CD14-positive monocyte (primary cell): Measurements from ENCODE around the gene ZDHHC3. TPM values are rescaled to one million over a fixed set of nuclear protein-coding genes. Genes with fewer than 3 reads are reported as not detected.

Source experiments
- DNase-seq, 3 donors: peaks; one replicate each; pipeline ENCODE4 v3.0.0-alpha.2; 2011 to 2022
- H2AFZ ChIP-seq: 2 replicates; pipeline ENCODE4 v1.6.0; 2012; ENCODE audit warnings: mild to moderate bottlenecking, low read depth, low read length, inconsistent platforms; ENCODE audit not compliant: insufficient read depth, poor library complexity, severe bottlenecking
- H3K27ac ChIP-seq, 2 donors: 1 replicate in 1 of 2; 2 replicates in 1 of 2; pipeline ENCODE4 v1.5.1; 2012 to 2013; ENCODE audit warnings: low read length in 2 of 2, control low read depth in 1 of 2, inconsistent platforms in 1 of 2, low read depth in 1 of 2, mild to moderate bottlenecking in 1 of 2
- H3K27me3 ChIP-seq, 2 donors: one replicate each; pipeline versions ENCODE4 v1.6.0 to v1.6.1; 2011 to 2013; ENCODE audit warnings: low read length in 2 of 2; ENCODE audit not compliant: control insufficient read depth in 2 of 2, insufficient read depth in 2 of 2
- H3K36me3 ChIP-seq, 2 donors: replicated peaks in 1 of 2; 1 replicate in 1 of 2; 2 replicates in 1 of 2; pipeline versions ENCODE4 v1.5.1 to v1.6.1; 2012 to 2013; ENCODE audit warnings: low read length in 2 of 2, control low read depth in 1 of 2, inconsistent platforms in 1 of 2, mild to moderate bottlenecking in 1 of 2; ENCODE audit not compliant: insufficient read depth in 2 of 2, control insufficient read depth in 1 of 2
- H3K4me1 ChIP-seq, 2 donors: 1 replicate in 1 of 2; 2 replicates in 1 of 2; pipeline versions ENCODE4 v1.5.1 to v1.6.1; 2012 to 2013; ENCODE audit warnings: low read length in 2 of 2, control low read depth in 1 of 2, inconsistent platforms in 1 of 2, mild to moderate bottlenecking in 1 of 2, moderate library complexity in 1 of 2; ENCODE audit not compliant: insufficient read depth in 2 of 2, control insufficient read depth in 1 of 2
- H3K4me2 ChIP-seq: replicated peaks from 2 replicates; pipeline ENCODE3; 2012; ENCODE audit warnings: low read length, moderate library complexity, mild to moderate bottlenecking; ENCODE audit not compliant: poor library complexity, severe bottlenecking; ENCODE audit errors: extremely low read depth
- H3K4me3 ChIP-seq, 3 experiments: fragments of 200-600 bp in 1 of 3; sonication (generic) in 1 of 3; replicated peaks in 1 of 3; 1 replicate in 2 of 3; 2 replicates in 1 of 3; pipeline ENCODE4 v1.5.1; 2011 to 2013; ENCODE audit warnings: low read length in 3 of 3, mild to moderate bottlenecking in 3 of 3, control low read depth in 2 of 3, low read depth in 2 of 3, inconsistent platforms in 1 of 3, moderate library complexity in 1 of 3
- H3K79me2 ChIP-seq: 2 replicates; pipeline ENCODE4 v1.6.0; 2012; ENCODE audit warnings: mild to moderate bottlenecking, control low read depth, inconsistent platforms, low read length, moderate library complexity; ENCODE audit not compliant: insufficient read depth
- H3K9ac ChIP-seq: 2 replicates; pipeline ENCODE4 v1.6.0; 2017; ENCODE audit warnings: low read length, mild to moderate bottlenecking; ENCODE audit not compliant: insufficient read depth, poor library complexity, severe bottlenecking
- H3K9me3 ChIP-seq, 2 donors: replicated peaks in 1 of 2; 1 replicate in 1 of 2; 2 replicates in 1 of 2; pipeline versions ENCODE4 v1.5.1 to v1.6.1; 2012 to 2013; ENCODE audit warnings: low read length in 2 of 2, control low read depth in 1 of 2; ENCODE audit not compliant: control insufficient read depth in 1 of 2, insufficient read depth in 1 of 2
- H4K20me1 ChIP-seq: 2 replicates; pipeline ENCODE4 v1.6.0; 2012; ENCODE audit warnings: mild to moderate bottlenecking, low read length, control low read depth, moderate library complexity; ENCODE audit not compliant: insufficient read depth
- H3K27ac Mint-ChIP-seq, 7 donors: one replicate each; pipeline ENCODE4 v1.8.0; 2020; ENCODE audit warnings: mild to moderate bottlenecking in 7 of 7, mixed read lengths in 7 of 7, moderate library complexity in 6 of 7, inconsistent platforms in 2 of 7
- H3K27me3 Mint-ChIP-seq, 3 donors: one replicate each; pipeline ENCODE4 v1.8.0; 2021 to 2022; ENCODE audit warnings: low read depth in 3 of 3, mild to moderate bottlenecking in 3 of 3, mixed read lengths in 3 of 3, moderate library complexity in 3 of 3, inconsistent platforms in 1 of 3
- H3K36me3 Mint-ChIP-seq, 2 donors: one replicate each; pipeline ENCODE4 v1.8.0; 2020; ENCODE audit warnings: mixed read lengths in 2 of 2, inconsistent platforms in 1 of 2, mild to moderate bottlenecking in 1 of 2
- H3K4me1 Mint-ChIP-seq: one replicate; pipeline ENCODE4 v1.8.0; 2020; ENCODE audit warnings: mild to moderate bottlenecking, mixed read lengths
- H3K4me3 Mint-ChIP-seq, 2 donors: one replicate each; pipeline ENCODE4 v1.8.0; 2020; ENCODE audit warnings: mild to moderate bottlenecking in 2 of 2, mixed read lengths in 2 of 2, moderate library complexity in 1 of 2
- H3K9me3 Mint-ChIP-seq, 7 donors: one replicate each; pipeline ENCODE4 v1.8.0; 2020 to 2022; ENCODE audit warnings: mixed read lengths in 7 of 7, mild to moderate bottlenecking in 6 of 7, moderate library complexity in 6 of 7, inconsistent platforms in 2 of 7
- WGBS: methylation state at CpG from one replicate; pipeline ENCODE4 v1.1.5; 2013; ENCODE audit warnings: missing lambda C conversion rate; ENCODE audit not compliant: insufficient coverage; 5-methylcytosine and 5-hydroxymethylcytosine counted together
- intact Hi-C, 2 donors: fragments of 100-400 bp; cut with micrococcal nuclease; formaldehyde crosslinking; loops; one replicate each; pipeline versions ENCODE4 v1.15.0 to v1.15.1; 2023
- polyA plus RNA-seq, 3 donors: library from polyadenylated mRNA; depleted of rRNA in 1 of 3; unstranded in 2 of 3; stranded (reverse) in 1 of 3; fragments of 300-500 nt in 2 of 3; fragments of >200 nt in 1 of 3; fragmentation: Illumina TruSeq in 2 of 3; gene quantifications; 1 replicate in 2 of 3; 2 replicates in 1 of 3; pipeline ENCODE4 v1.2.3, GENCODE V29; 2012 to 2021
- TF ChIP-seq, protein P1 (sequence below): fragments of 200-600 bp; IDR thresholded peaks from one replicate; pipeline ENCODE4 v1.8.0; 2022; ENCODE audit warnings: antibody characterized with exemption, mild to moderate bottlenecking

Gene ZDHHC3
- polyA plus RNA-seq, 3 donors = 52.1 to 72.6 (median 61.3) TPM

DNA sequence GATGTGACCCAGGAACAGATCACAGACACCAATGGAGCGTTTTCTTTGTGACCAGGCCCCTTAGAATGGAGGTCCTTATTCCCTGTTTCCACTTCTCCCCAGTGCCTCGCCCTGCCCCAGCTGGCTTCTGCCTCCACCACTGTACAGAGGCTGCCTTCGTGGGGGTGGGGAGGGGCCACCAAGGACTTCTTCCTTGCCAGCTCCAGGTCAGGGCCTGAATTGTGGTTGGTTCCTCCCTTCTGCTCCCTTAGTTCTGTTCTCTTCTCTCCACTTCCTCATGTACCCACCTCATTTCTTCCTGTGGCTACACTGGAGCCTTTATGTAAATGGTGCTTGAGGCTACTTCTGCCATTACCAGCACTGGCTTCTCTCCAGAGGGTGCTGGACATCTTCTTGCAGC lies 85.1 kb downstream of the ZDHHC3 start:
- Histone ChIP-seq H3K9me3 (no peaks in the 10 kb centered on the region), H3K4me1 (no peaks in the 10 kb centered on the region), H3K27me3 (no peaks in the 10 kb centered on the region), H4K20me1 (no peaks in the 10 kb centered on the region), H3K79me2 (no peaks in the 10 kb centered on the region), H3K4me3 (no peak overlapping the region), H2AFZ (no peak overlapping the region), H3K9ac (no peak overlapping the region), H3K4me2 (no peak overlapping the region), H3K27ac (no peak overlapping the region), H3K36me3 (no peaks in the 10 kb centered on the region)
- no peak overlapping the region for H3K27ac Mint-ChIP-seq
- no peak overlapping the region for H3K4me3 Mint-ChIP-seq
- WGBS = no CpG with 5 or more reads among the region's 3 CpGs
- intact Hi-C loops = no loop called here
- peaks cover 5% of the 10 kb centered on the region for H3K4me1 Mint-ChIP-seq
- no peaks in the 10 kb centered on the region for H3K36me3 Mint-ChIP-seq
- TF ChIP-seq, protein P1, sequence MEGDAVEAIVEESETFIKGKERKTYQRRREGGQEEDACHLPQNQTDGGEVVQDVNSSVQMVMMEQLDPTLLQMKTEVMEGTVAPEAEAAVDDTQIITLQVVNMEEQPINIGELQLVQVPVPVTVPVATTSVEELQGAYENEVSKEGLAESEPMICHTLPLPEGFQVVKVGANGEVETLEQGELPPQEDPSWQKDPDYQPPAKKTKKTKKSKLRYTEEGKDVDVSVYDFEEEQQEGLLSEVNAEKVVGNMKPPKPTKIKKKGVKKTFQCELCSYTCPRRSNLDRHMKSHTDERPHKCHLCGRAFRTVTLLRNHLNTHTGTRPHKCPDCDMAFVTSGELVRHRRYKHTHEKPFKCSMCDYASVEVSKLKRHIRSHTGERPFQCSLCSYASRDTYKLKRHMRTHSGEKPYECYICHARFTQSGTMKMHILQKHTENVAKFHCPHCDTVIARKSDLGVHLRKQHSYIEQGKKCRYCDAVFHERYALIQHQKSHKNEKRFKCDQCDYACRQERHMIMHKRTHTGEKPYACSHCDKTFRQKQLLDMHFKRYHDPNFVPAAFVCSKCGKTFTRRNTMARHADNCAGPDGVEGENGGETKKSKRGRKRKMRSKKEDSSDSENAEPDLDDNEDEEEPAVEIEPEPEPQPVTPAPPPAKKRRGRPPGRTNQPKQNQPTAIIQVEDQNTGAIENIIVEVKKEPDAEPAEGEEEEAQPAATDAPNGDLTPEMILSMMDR = no peak
- no peak for DNase-seq
- H3K9me3 Mint-ChIP-seq = peaks cover 0 to 2% (median 0%) of the 10 kb centered on the region in 7 donors
- H3K27me3 Mint-ChIP-seq = peaks cover 0 to 3% (median 0%) of the 10 kb centered on the region in 3 donors

DNA sequence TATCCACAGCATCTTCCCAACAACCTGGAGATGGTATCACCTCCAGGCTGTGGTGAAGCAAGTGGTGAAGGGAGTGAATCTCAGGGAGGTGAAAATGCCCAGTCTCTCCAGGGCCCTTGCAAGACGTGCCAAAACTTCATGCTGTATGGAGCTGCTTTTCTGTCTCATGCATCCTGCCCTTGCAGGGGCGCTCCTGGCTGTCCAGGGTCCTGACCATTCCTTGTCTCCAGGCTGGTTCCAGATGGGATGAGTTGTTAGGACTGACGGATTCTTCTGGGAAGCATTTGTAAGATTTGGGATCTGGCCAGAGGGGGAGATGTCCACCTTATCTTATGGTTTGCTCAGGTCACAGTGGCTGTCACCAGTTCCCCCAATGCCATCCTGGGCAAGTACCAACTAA lies 85.7 kb downstream of the ZDHHC3 start:
- Mint-ChIP-seq H3K9me3 (peaks cover 0 to 2% (median 0%) of the 10 kb centered on the region in 7 donors), H3K4me1 (peaks cover 5% of the 10 kb centered on the region), H3K36me3 (no peaks in the 10 kb centered on the region), H3K27me3 (peaks cover 0 to 3% (median 0%) of the 10 kb centered on the region in 3 donors), H3K4me3 (no peak overlapping the region), H3K27ac (no peak overlapping the region)
- Histone ChIP-seq H3K4me1 (no peaks in the 10 kb centered on the region), H3K4me3 (no peak overlapping the region), H3K27ac (no peak overlapping the region), H3K36me3 (no peaks in the 10 kb centered on the region), H2AFZ (no peak overlapping the region), H4K20me1 (no peaks in the 10 kb centered on the region), H3K4me2 (no peak overlapping the region), H3K79me2 (no peaks in the 10 kb centered on the region), H3K27me3 (no peaks in the 10 kb centered on the region), H3K9ac (no peak overlapping the region), H3K9me3 (no peaks in the 10 kb centered on the region)
- intact Hi-C loops = no loop called here
- 100% methylated on average over 2 of the region's 3 CpGs for WGBS
- TF ChIP-seq, protein P1 = no peak
- DNase-seq = no peak
